Fibroblast of the aortic adventitia (primary cell): Measurements from ENCODE around the gene LONP2. TPM values are rescaled to one million over a fixed set of nuclear protein-coding genes. Genes with fewer than 3 reads are reported as not detected.
"Not testable (repeated sequence)": the region's sequence is repeated elsewhere in the genome, so short reads cannot be mapped to it uniquely, and the experiment has no call there.

Source experiments
- DNase-seq: peaks from one replicate; pipeline ENCODE4 v3.0.0-alpha.2; 2010; ENCODE audit warnings: low read depth
- H3K4me3 ChIP-seq: 2 replicates; pipeline ENCODE4 v1.5.1; 2011; ENCODE audit warnings: low read depth, mild to moderate bottlenecking, control low read depth, low read length, moderate library complexity
- CTCF ChIP-seq: IDR thresholded peaks from 2 replicates; pipeline ENCODE4 v1.5.1; 2011; ENCODE audit warnings: mild to moderate bottlenecking, low read length, control low read depth, inconsistent platforms; ENCODE audit not compliant: insufficient read depth
- total RNA-seq: library from RNA; depleted of rRNA; stranded (reverse); fragments of >200 nt; gene quantifications from 2 replicates; pipeline ENCODE4 v1.2.3, GENCODE V29; 2012; ENCODE audit warnings: low replicate concordance

Gene LONP2
- total RNA-seq, 1 donor, result 49.3 TPM

- peak; percentile 84 for DNase-seq
- TF ChIP-seq CTCF, result peak; percentile 1
- H3K4me3 ChIP-seq, result peak overlapping the region; percentile 72
Measured at GRCh38 chr16:48365601-48366164, 121.6 kb downstream of the LONP2 start.

- DNase-seq, result peak; percentile 97
Measured at GRCh38 chr16:48366165-48367093, 122.3 kb downstream of the LONP2 start.

GRCh38 chr16:48367441-48368049, 123.4 kb downstream of the LONP2 start:
- DNase-seq, result no peak
- TF ChIP-seq CTCF, result no peak
- H3K4me3 ChIP-seq, result no peak overlapping the region

More at GRCh38 chr16:48366165-48367093, 122.3 kb downstream of the LONP2 start:
- H3K4me3 ChIP-seq, result peak overlapping the region; percentile 72
- no peak for TF ChIP-seq CTCF

- no peak overlapping the region for H3K4me3 ChIP-seq
- no peak for DNase-seq
- no peak for TF ChIP-seq CTCF
Measured at GRCh38 chr16:48369765-48370164, 125.7 kb downstream of the LONP2 start.

- H3K4me3 ChIP-seq, result no peak overlapping the region
- DNase-seq, result no peak
- no peak for TF ChIP-seq CTCF
Measured at GRCh38 chr16:48370229-48370628, 126.1 kb downstream of the LONP2 start.

- DNase-seq, H3K4me3 ChIP-seq: not testable (repeated sequence)
Measured at GRCh38 chr16:48370668-48371392, 126.7 kb downstream of the LONP2 start.
